Liver (tissue), 9 donors: ENCODE results near the gene WDFY3. TPM values are rescaled to one million over a fixed set of nuclear protein-coding genes. Genes with fewer than 3 reads are reported as not detected.
"Not testable (repeated sequence)": the region's sequence is repeated elsewhere in the genome, so short reads cannot be mapped to it uniquely, and the experiment has no call there.

Experiments
- DNase-seq: peaks from one replicate; pipeline ENCODE4 v3.0.0-alpha.2; 2017; ENCODE audit warnings: low spot score
- H3K27ac ChIP-seq, 2 donors: one replicate each; pipeline ENCODE4 v1.7.0; 2013; ENCODE audit warnings: inconsistent platforms in 2 of 2, low read length in 2 of 2, control low read depth in 1 of 2, low read depth in 1 of 2, mild to moderate bottlenecking in 1 of 2
- H3K27me3 ChIP-seq, 4 donors: one replicate each; pipeline versions ENCODE4 v1.6.1 to v1.7.0; 2013; ENCODE audit warnings: low read length in 3 of 4, inconsistent platforms in 1 of 4, mild to moderate bottlenecking in 1 of 4, moderate library complexity in 1 of 4; ENCODE audit not compliant: control insufficient read depth in 4 of 4, insufficient read depth in 4 of 4
- H3K36me3 ChIP-seq, 4 donors: one replicate each; pipeline versions ENCODE4 v1.6.1 to v1.7.0; 2013; ENCODE audit warnings: low read length in 3 of 4, mild to moderate bottlenecking in 3 of 4, low read depth in 1 of 4, moderate library complexity in 1 of 4; ENCODE audit not compliant: control insufficient read depth in 4 of 4, insufficient read depth in 3 of 4
- H3K4me1 ChIP-seq, 4 donors: one replicate each; pipeline versions ENCODE4 v1.6.1 to v1.7.0; 2013; ENCODE audit warnings: low read length in 3 of 4, mild to moderate bottlenecking in 3 of 4, moderate library complexity in 1 of 4; ENCODE audit not compliant: control insufficient read depth in 4 of 4, insufficient read depth in 4 of 4
- H3K4me3 ChIP-seq, 3 donors: one replicate each; pipeline versions ENCODE4 v1.6.1 to v1.7.0; 2013; ENCODE audit warnings: low read length in 3 of 3, control low read depth in 1 of 3, low read depth in 1 of 3, mild to moderate bottlenecking in 1 of 3
- H3K9ac ChIP-seq, 2 donors: one replicate each; pipeline ENCODE4 v1.7.0; 2013; ENCODE audit warnings: low read length in 2 of 2, mild to moderate bottlenecking in 2 of 2, moderate library complexity in 2 of 2, control low read depth in 1 of 2, low read depth in 1 of 2
- H3K9me3 ChIP-seq, 4 donors: one replicate each; pipeline versions ENCODE4 v1.6.1 to v1.7.0; 2013; ENCODE audit warnings: low read length in 3 of 4; ENCODE audit not compliant: control insufficient read depth in 4 of 4
- ATF3 ChIP-seq: IDR thresholded peaks from 2 replicates; pipeline ENCODE4 v1.6.1; 2016; ENCODE audit warnings: antibody characterized with exemption
- CTCF ChIP-seq: fragments of 150-350 bp; IDR thresholded peaks from 2 replicates; pipeline ENCODE4 v1.5.1; 2017; ENCODE audit warnings: improper control_type of control experiment, low read depth, low read length; ENCODE audit not compliant: missing input control
- FOXA1 ChIP-seq: IDR thresholded peaks from 2 replicates; pipeline ENCODE4 v1.6.1; 2016; ENCODE audit warnings: antibody characterized with exemption
- FOXA2 ChIP-seq: IDR thresholded peaks from 2 replicates; pipeline ENCODE4 v1.6.1; 2016; ENCODE audit warnings: antibody characterized with exemption
- GABPA ChIP-seq, 2 donors: IDR thresholded peaks in 1 of 2; conservative IDR thresholded peaks in 1 of 2; 2 replicates each; pipeline ENCODE4 v1.6.1; 2016; ENCODE audit warnings: antibody characterized with exemption in 2 of 2, mild to moderate bottlenecking in 1 of 2, moderate library complexity in 1 of 2
- HNF4A ChIP-seq, 2 donors: conservative IDR thresholded peaks; 2 replicates each; pipeline ENCODE4 v1.6.1; 2016; ENCODE audit warnings: antibody characterized with exemption in 2 of 2, mild to moderate bottlenecking in 2 of 2
- HNF4G ChIP-seq: IDR thresholded peaks from 2 replicates; pipeline ENCODE4 v1.6.1; 2016; ENCODE audit warnings: antibody characterized with exemption
- JUND ChIP-seq, 2 donors: IDR thresholded peaks; 2 replicates each; pipeline ENCODE4 v1.6.1; 2016; ENCODE audit warnings: antibody characterized with exemption in 2 of 2
- MAX ChIP-seq: IDR thresholded peaks from 2 replicates; pipeline ENCODE4 v1.6.1; 2016; ENCODE audit warnings: antibody characterized with exemption
- NR2F2 ChIP-seq: IDR thresholded peaks from 2 replicates; pipeline ENCODE4 v1.6.1; 2016; ENCODE audit warnings: antibody characterized with exemption
- RXRA ChIP-seq, 2 donors: IDR thresholded peaks; 2 replicates each; pipeline ENCODE4 v1.6.1; 2017 to 2018; ENCODE audit warnings: antibody characterized with exemption in 2 of 2, mild to moderate bottlenecking in 1 of 2
- SP1 ChIP-seq: IDR thresholded peaks from 2 replicates; pipeline ENCODE4 v1.6.1; 2018; ENCODE audit warnings: antibody characterized with exemption, mild to moderate bottlenecking
- TAF1 ChIP-seq: conservative IDR thresholded peaks from 2 replicates; pipeline ENCODE4 v1.6.1; 2016; ENCODE audit warnings: antibody characterized with exemption, mild to moderate bottlenecking
- ZBTB33 ChIP-seq: IDR thresholded peaks from 2 replicates; pipeline ENCODE4 v1.6.1; 2016; ENCODE audit warnings: antibody characterized with exemption
- WGBS: extraction: QIAGEN DNeasy Blood & Tissue Kit; methylation state at CpG from one replicate; pipeline ENCODE4 v1.1.7; 2013; 5-methylcytosine and 5-hydroxymethylcytosine counted together
- polyA plus RNA-seq, 2 donors: library from polyadenylated mRNA; stranded (reverse) in 1 of 2; unstranded in 1 of 2; fragments of 200-250 nt in 1 of 2; fragments of >200 nt in 1 of 2; fragmentation: Nextera tagmentation in 1 of 2; extraction: Ambion mirVana in 1 of 2; gene quantifications; one replicate each; pipeline versions ENCODE4 v1.2.1 to v1.2.3, GENCODE V29; 2013 to 2015
- total RNA-seq, 2 donors: library from RNA; depleted of rRNA; stranded (reverse); fragments of >200 nt; gene quantifications; one replicate each; pipeline ENCODE4 v1.2.3, GENCODE V29; 2014
- donor health status: healthy.
- donor health status: healthy.
- donor health status: healthy.
- donor health status: healthy.
- donor health status: healthy.

WDFY3 gene
- total and polyA plus RNA-seq, 4 donors, result 3.2 to 50.5 (median 19.2) TPM

- Histone ChIP-seq H3K9me3 (no peaks in the 10 kb centered on the region), H3K36me3 (peaks cover 5 to 49% (median 36%) of the 10 kb centered on the region in 4 donors), H3K9ac (no peak overlapping the region), H3K27ac (no peak overlapping the region), H3K4me1 (no peaks in the 10 kb centered on the region), H3K4me3 (no peak overlapping the region), H3K27me3 (no peaks in the 10 kb centered on the region)
- TF ChIP-seq HNF4A (conservative IDR thresholded peaks at IDR 0.05), result no peak
- TF ChIP-seq FOXA1, result no peak
- no peak for TF ChIP-seq TAF1
- no peak for TF ChIP-seq NR2F2
- TF ChIP-seq SP1, result no peak
- TF ChIP-seq MAX, result no peak
- no peak for TF ChIP-seq JUND (IDR thresholded peaks at IDR 0.05)
- no peak for TF ChIP-seq CTCF
- no peak for TF ChIP-seq ATF3
- no peak for TF ChIP-seq ZBTB33
- TF ChIP-seq HNF4G, result no peak
- TF ChIP-seq GABPA (IDR thresholded peaks at IDR 0.05 in 1 of 2, conservative IDR thresholded peaks at IDR 0.05 in 1 of 2), result no peak
- TF ChIP-seq FOXA2, result no peak
- no peak for TF ChIP-seq RXRA (IDR thresholded peaks at IDR 0.05)
- WGBS, result 88% methylated on average over 7 of the region's 7 CpGs
- no peak for DNase-seq
These were observed 283.2 kb downstream of the WDFY3 start for GRCh38 chr4:84683064-84683850.

GRCh38 chr4:84682661-84683060, 283.8 kb downstream of the WDFY3 start:
- not testable (repeated sequence) for H3K9me3 ChIP-seq, H3K4me1 ChIP-seq, H3K27me3 ChIP-seq, DNase-seq, H3K4me3 ChIP-seq, H3K9ac ChIP-seq, H3K27ac ChIP-seq
- peaks cover 7 to 53% (median 37%) of the 10 kb centered on the region in 4 donors for H3K36me3 ChIP-seq
- WGBS, result 86% methylated on average over 4 of the region's 4 CpGs
